SK-N-MC (cell line): ENCODE measurements around the gene HOXC5.
"Not testable (repeated sequence)": the region's sequence is repeated elsewhere in the genome, so short reads cannot be mapped to it uniquely, and the experiment has no call there.

Experiments used
- EZH2 ChIP-seq: fragments of 200-600 bp; sonication (generic); IDR thresholded peaks from one replicate; pipeline ENCODE4 v1.6.1; 2017; ENCODE audit warnings: antibody characterized with exemption
- FOXP2 ChIP-seq: optimal IDR thresholded peaks from 2 replicates; pipeline ENCODE3; 2011; ENCODE audit warnings: mild to moderate bottlenecking, moderate library complexity; ENCODE audit not compliant: insufficient read depth; ENCODE audit errors: extremely low read length, control extremely low read depth
- POLR2AphosphoS5 ChIP-seq: IDR thresholded peaks from 2 replicates; pipeline ENCODE4 v1.6.1; 2012; ENCODE audit warnings: mild to moderate bottlenecking, low read depth, low read length, borderline replicate concordance

GRCh38 chr12:54079115-54079514, 46.3 kb downstream of the HOXC5 start:
- TF ChIP-seq EZH2, POLR2AphosphoS5, FOXP2: not testable (repeated sequence)
